HK-2 (cell line): Measurements from ENCODE around the gene VSTM2B.

Experiments
- DNase-seq: peaks from one replicate; pipeline ENCODE4 v3.0.0-alpha.2; 2018; ENCODE audit not compliant: unreplicated experiment

VSTM2B gene

DNA sequence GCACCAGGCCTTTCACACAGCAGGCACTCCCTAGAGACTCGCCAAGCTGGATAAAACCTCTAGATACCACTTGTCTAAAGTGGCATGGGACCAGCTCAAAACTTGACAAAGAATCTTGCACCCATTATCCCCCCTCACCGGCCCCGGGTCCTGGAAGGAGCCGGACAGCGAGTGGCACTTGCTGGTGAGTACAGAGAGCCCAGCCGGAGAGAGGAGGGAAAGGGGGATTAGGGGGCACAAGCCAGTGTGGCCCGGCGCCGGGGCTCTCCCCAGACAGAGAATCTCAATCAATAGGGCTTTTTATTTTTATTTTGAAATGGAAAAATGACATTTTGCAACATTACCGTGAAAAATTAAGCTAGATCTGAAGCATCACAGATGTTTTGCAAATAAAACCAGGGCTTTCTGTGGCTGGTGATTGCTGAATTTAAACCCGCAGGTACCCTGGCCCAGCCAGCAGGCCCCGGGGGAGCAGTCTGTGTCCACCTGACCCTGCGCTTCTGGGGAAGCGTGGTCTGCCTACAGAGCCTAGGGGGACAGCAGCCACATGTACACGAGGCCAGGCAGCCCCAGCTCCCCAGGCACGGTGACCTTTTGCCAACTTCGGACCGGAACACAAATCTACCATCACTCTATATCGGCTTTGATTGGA is 10.0 kb upstream of the VSTM2B start:
- no peak for DNase-seq

DNA sequence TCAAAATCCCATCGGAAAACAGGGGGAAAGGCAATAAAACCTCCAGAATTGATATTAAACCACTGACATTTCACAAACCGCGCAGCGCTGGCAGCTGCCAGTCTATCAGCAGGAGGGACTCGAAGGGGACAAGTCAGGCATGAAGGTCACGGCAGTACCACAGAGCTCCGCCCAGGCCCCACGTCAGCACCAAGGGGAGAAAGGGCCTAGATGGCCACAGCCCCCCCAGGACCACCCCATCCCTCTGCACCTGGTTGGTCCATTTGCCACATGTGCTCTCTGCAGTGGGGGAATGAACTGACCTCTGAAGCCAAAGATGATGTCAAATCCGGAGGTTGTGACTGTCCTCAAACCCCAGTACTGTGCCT is 9.5 kb upstream of the VSTM2B start:
- DNase-seq: no peak

DNA sequence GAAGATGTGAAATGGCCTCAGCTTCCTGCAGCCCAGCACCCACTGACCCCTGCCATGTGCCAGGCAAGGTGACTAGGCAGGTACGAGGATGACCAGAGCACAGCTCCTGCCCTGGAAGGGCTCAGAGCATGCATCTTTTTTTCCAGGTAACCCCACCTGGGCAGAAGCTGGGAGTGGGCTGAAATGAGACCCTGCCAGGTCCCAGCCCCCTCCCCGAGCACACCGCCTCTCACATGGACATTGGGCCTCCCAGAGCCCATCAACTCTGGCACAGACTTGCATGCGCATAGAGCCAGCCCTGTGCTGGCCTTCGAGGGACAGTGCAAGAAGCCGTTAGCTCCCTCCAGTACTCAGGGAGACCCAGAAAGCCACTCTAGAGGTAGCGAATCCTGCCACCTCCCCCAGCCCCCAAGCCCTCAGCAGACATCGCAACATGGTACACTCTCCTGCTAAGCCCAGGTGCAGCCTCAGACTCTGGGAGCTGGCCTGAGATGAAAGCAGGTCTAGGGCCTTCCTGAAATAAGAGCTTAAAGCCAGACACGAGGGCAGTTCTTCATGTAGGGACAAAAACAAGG is 8.9 kb upstream of the VSTM2B start:
- DNase-seq: no peak

DNA sequence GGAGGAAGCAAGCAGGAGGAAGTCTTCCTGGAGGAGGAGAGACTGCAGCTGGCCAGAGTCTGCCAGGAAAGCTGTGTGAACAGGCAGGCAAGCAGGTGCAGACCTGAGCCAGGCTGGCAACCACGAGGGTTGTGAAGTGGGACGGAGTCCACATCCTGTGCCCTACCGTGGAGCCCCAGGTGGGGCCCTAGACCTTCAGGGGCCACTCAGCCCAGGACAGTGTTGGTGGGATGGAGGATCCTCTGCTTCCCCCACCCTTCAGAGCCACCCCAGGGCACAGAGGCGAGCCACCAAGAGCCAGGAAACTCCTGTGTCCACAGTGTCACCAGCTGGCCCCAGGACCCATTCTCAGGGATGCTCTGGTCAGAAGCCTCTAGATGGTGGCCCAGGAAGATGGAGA is 8.4 kb upstream of the VSTM2B start:
- DNase-seq: no peak

DNA sequence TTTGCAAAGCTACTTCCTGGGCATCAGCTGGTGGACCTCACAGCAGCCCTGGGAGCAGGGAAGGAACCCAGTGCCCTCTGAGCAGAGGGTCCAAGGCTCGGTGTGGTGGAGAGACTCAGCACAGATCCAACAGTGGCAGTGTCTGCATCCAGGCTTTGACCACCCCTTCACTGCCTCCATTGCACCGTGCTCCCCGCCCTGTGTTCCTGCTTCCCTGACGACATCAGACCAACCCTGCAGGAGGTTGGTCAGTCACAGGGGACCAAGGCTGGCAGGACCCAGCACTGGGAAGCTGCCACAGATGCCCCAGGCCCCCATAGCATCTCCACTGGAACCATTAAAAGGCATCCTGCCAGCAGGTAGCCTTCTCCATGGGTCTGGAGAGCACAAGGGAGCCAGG is 7.8 kb upstream of the VSTM2B start:
- no peak for DNase-seq

DNA sequence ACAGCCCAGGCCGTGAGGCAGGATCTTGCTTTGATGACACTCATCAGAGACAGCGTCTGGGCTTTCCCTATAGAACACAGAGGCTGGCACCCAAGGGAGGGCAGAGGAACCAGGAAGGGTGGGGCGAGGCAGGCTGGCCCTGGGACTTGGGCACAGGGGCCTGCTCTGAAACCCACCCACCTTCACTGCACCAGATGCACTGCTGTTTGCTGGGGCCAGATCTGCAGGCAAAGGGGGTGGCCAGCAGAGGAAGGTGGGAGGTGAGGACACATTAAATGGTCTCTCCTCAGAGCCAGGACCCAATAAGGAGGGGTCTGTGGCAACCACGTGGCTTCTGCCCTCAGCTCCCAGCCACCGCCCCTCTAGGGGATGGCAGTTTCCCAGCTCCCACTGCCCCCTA is 6.6 kb upstream of the VSTM2B start:
- DNase-seq: no peak

DNA sequence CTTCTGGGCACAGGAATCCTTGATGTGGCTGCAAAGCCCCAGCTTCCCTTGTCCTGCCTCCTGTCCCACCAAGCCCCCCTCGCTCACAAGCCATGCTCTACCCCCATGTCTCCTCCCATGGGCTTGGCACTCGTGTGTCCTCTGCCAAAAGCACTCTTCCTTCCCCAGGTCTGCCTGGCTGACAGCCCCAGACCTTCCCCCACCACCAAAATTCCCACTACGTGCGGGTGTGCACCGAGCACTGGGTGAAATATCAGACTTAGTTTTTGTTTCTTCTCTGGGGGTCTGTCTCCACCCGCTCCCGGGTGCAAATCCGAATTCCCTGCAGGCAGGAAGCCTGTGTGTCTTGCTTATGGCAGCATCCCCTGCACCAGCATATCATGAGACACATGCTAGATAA is 5.9 kb upstream of the VSTM2B start:
- no peak for DNase-seq

DNA sequence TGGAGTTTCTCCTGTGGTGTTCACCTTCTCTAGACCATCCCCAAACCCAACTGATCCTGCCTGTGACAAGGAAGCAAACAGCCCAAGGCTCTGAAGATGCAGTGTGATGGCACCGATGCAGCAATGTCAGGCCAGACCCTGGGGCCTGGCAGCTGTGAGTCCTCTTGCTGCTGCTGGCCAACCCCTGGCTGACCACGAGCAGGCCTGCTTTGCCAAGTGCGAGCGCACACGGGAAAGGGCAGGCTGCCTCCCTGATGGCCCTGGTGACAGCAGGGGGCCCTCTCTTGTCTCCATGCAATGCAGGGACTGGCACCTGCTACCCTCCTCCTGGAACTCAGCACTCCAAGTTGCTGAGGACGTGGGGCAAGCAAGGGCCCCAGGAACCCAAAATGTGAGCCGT is 5.4 kb upstream of the VSTM2B start:
- DNase-seq: no peak

DNA sequence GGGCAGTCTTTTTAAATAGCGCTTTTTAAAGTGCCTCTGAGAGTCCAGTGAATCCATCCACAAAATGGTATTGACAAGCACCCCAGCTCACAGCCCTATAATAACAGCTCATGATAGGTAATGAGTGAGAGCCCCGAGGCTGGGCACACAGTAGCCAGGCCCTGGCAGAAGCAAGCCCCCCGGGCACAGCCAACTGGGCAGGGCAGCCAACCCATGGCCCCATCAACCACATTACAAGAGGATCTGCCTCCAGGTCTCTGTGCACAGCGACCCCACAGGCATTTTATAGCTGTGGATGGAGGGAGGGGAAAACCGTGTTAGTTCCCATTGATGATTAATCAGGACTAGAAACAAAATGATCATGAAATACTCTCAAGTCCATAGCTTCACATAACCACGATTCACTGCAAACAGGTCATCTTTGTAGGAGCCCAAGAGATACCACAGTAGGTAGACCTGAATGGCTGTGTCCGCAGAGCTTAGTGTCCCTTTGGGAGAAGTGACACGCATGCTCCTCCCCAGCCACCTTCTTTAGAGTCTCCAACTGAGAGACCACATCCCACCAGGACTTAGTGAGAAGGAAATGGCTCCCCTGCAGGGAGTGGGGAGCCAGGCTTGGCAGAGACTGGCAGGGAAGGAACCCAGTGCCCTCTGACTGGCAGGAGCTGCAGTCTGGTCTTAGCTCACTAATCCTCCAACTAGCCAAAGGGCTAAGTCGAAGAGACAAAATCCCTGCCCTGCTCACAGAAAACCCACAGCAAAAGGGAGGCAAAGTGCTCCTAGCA is 4.3 kb upstream of the VSTM2B start:
- DNase-seq: no peak

DNA sequence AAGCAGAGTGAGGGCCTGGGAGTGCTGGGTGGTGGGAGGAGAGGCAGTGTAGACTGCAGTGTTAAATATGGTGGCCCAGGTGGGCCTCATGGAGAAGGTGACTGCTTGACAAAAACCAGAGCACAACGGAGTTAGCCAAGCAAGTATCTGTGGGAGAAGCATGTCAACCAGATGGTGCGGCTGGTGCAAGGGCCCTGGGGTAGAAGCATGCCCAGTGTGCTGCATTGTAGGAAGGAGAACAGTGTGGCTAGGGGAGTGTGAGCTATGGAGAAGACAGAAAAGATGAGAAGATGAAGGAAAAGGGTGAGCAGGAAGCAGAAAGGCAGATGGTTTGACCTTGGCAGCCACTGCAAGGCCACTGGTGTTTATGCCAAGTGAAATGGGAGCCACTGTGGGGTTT is 2.2 kb upstream of the VSTM2B start:
- DNase-seq: no peak

DNA sequence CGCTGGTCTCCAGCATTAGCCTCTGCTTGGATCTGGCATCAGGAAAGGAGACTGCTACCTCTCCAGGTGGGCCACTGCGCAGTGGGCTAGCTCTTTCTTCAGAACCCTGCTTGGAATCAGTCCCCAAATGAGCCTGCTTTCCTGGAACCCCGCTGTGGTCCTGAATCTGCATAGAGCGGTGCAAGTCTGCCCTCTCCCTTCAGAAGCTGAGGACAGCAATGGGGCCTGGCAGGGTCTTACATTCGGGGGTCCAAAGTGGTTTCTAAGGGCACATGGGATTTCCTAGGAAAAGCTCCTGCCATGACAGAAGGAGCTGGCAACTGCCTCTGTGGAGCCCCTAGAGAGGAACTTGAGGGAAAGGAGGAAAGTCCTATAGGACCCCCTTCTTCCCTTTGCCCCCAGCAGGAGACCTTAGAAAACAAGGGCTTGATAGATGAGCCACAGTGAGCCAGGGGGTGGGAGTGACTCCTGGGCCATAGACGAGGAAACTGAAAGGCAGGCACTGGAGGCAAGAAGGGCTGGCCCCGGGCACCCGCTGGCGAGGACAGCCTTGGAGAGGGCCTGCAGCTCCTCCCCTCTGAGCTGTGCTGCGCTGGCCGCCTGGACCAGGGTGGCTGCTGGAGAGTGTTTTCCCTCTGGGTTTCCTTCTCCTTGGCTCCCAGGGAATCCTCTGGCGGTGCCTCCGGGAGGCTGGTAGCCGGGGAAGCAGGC is 1.4 kb upstream of the VSTM2B start:
- no peak for DNase-seq

DNA sequence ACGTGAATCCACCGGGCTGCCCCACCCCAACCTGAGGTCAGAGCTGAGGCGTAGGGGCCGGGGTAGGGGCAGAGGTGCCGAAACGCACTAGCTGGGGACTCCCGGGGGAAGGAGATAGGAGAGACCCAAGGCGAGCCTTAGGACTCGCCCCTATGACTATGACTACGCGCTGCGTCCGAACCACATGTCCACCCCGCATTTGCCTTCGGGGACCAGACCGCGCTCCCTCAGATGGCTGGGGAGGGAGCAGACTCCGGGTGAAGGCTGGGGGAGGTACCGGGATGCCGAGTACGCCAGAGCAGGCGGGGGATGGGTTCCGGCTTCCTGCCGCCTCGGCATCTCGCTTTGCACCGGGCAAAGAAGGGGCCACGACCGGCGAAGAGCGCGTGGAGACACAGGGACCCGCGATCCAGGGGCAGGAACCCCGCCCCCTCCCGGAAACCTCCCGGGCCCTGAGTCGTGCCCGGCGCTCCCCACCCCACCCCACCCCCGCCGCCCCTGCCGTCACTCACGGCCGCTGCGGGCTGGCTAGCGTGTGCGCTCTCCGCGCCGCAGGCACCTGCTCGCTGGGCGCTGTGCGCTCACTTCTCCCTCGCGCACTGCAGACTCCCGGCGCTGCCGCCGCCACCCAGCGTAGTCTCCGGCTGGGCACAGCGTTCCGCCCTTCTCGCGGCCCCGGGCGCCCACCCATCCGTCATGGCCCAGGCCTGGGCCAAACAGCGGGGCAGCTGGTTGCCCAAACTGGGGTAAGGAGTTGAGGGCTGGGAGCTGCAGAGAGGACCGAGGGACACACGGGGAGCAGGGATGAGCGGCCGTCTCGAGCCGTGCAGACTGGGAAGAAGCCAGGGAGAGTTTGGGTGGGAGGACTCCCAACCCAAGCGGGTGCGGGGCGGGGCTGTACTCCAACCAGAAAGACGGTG is 622 bp upstream of the VSTM2B start:
- DNase-seq: no peak

DNA sequence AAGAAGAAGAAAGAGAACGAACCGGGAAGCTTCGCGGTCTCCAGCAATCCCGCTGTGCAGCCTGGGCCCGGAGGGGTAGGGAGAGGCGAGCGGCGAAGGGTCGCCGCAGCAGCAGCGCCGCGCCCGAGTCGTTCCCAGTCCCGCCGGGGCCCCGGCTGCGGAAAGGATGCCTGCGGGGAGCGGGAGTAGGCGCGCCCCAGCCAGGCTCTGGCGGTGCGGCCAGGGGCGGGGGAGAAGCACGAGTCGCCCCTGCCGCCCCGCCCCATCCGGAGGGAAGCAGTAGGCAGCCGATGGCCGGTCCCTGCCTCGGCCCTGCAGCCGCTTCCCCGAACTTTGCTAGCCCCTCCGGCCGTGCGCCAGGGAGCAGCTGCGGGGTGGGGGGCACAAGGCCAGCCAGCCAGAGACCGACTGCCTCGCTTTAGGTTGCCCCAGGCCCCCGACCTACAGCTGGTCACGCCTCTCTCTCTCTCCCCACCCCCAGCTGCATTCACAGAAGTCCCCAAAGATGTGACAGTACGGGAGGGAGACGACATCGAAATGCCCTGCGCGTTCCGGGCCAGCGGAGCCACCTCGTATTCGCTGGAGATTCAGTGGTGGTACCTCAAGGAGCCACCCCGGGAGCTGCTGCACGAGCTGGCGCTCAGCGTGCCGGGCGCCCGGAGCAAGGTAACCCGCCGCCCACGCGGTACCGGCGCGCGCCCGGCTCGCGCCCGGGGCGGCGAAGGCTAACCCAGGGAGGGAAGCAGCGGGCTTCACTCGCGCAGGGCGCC is 1.1 kb downstream of the VSTM2B start:
- no peak for DNase-seq

DNA sequence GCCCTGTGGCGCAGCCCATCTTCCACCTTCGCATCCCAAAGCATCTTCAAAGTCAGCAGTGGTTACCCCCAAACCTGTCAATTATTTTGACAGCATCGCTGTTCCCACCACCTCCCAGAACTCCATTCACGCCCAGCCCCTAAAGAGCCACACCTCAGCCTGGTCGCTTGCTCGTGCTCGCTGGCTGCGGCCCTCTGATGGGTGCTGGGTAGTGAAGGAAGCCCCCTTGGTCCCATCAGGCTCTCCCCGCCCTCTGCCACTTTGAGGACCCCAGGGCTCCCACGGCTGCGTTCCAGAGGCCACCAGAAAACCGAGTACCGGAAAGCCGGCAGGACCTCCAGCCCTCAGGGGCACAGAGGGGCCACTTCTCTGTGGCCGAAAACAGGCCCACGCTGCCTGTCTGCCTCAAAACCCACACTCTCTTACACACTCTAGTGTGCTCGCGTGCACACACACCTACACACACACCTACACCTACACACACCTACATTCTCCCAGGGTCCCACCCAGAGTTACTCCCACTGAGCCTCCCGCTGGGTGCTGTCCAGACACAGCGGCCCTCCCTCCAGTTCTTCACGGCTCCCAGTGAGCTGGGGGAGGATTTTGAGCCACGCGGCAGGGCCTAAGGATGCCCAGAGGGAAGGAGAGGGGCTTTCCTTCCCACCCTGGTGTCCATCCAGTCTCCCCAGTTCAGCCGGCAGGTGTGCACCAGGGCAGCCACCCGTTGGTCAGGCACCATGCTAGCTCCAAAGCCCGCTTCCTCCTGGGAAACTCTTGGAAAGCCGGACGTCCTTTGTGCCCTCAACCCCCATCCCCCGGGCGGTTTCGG is 1.9 kb downstream of the VSTM2B start:
- DNase-seq: no peak

DNA sequence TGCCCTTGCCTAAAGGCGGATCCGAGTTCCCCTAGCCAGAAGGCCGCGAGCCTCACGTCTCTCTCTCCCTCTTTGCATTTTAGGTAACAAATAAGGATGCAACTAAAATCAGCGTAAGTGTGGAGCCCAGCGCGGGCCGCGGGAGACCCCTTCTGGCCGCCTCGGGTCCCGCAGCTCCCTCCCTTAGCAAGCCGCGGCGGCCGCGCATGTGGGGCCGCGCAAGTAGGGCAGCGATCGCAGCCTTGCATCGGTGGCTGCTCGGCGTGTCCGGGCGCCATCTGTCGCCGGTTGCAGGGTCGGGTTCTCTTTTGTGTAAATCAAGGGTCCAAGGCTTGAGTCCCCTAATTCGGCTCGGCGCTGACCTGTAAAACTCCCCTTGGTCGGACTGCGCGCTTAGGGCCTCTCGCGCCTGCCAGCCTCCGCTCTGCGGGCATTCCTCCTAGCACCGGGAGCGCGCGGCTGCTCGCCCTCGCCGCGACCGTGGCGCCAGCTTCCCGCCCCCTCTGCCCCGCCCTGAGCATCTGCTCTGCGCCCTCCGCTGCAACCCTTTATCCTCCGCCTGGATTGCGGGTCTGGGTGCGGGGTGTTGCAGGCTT is 2.7 kb downstream of the VSTM2B start:
- peak; percentile 73 for DNase-seq

DNA sequence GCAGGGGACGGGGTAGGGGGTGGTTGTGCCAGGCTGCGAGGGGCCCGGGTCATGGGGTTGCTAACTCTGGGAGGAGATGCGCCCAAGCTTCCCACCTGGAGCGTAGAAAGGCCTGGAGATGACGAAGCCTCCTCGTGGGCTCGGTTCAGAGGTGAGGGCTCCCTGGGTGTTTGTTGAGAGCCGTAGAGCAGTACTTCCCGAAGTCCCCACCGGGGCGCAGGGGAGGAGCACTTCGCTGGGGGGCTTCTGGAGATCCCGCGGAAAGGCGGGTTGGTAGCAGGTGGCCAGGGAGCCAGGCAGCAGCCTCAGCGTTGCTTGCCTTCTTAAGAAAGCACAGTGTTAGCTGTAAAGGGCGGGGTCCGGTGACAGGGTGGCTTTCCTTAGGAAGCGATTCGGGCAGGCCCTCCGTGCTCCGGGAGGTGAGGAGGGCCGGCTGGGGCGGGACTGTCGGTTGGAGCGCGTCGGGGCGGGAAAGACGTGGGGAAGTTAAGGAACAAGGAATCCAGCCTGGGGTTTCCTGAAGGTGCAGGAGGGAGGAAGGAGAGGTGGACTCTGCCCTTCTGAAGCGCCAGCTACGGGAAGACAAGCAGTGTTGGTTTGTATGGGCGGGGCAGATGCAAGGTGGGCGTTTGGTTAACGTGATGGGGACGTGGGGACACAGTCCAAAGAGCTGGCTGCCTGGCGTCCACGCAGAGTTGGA is 3.3 kb downstream of the VSTM2B start:
- no peak for DNase-seq

DNA sequence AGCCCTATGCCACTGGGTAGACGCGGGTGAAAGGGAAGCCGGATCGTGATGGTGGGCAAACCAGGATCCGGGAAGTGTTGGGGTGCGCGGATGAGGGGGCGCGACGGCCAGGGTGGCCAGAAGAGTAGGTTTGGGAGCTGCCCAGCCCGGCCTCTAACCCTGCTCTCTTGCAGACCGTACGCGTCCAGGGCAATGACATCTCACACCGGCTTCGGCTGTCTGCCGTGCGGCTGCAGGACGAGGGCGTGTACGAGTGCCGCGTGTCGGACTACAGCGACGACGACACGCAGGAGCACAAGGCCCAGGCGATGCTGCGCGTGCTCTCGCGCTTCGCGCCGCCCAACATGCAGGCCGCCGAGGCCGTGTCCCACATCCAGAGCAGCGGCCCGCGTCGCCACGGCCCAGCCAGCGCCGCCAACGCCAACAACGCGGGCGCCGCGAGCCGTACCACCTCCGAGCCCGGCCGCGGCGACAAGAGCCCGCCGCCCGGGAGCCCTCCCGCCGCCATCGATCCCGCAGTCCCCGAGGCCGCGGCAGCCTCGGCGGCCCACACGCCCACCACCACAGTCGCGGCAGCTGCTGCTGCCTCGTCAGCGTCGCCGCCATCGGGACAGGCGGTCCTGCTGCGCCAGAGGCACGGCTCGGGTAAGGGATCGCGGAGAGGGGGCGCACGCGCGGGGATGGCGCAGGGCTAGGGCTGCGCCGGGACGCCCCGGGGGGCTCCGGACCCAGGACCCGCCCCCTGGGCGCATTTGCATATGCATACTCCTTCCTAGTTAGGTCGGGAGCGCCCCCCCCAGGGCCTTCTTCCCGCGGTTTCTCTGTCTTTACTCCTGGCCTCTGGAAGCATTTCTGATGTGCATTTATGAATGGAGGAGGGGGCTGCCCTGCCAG is 4.1 kb downstream of the VSTM2B start:
- DNase-seq: no peak
